ENCODE results near the gene KCTD15. TPM values are rescaled to one million over a fixed set of nuclear protein-coding genes. Genes with fewer than 3 reads are reported as not detected.
A peak's percentile ranks its signal among the peaks of the same experiment; 100 is the strongest.

Gene KCTD15
- total and polyA plus RNA-seq, 8 donors = 21.8 to 78.1 (median 57.2) TPM

- Histone ChIP-seq H3K9me3 (no peaks in the 10 kb centered on the region), H3K4me1 (peaks cover 0 to 6% of the 10 kb centered on the region in 2 donors), H3K27me3 (peaks cover 0 to 20% of the 10 kb centered on the region in 2 donors), H3K36me3 (peaks cover 0 to 40% of the 10 kb centered on the region in 2 donors), H3K27ac (no peak overlapping the region), H3K4me3 (no peak overlapping the region)
- intact Hi-C loops (cut with DNase I) = no loop called here
- no peak for TF ChIP-seq CTCF (IDR thresholded peaks at IDR 0.05)
- ATAC-seq (no peak), DNase-seq (no peak)
These were observed 6.1 kb downstream of the KCTD15 start for GRCh38 chr19:33802801-33803200.

DNA sequence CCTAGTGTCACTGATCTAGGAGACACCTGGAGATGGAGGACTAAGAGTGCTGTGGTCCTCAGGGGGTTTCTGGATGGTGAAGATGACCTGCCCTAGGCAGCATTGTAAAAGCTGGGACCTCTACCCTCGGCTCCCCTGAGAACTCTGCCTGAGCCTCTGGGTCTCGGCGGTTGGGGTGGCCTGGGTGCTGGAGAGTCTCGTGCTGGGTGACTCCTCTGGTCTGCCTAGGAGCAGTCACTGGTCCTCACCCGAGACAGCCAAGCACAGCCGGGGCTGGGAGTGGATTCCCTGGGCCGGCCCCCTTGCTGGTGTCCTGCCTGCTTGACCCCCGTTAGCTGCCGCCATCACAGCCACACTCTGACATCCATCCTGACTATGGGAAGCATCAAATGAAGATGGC is 6.7 kb downstream of the KCTD15 start:
- H3K4me3 ChIP-seq = no peak overlapping the region
- peaks cover 0 to under 1% of the 10 kb centered on the region in 2 donors for H3K4me1 ChIP-seq
- peaks cover 0 to 46% of the 10 kb centered on the region in 2 donors for H3K36me3 ChIP-seq
- no peak for DNase-seq
- no peak for TF ChIP-seq CTCF (IDR thresholded peaks at IDR 0.05)
- no peak for ATAC-seq
- no peaks in the 10 kb centered on the region for H3K9me3 ChIP-seq
- H3K27me3 ChIP-seq = peaks cover 0 to 14% of the 10 kb centered on the region in 2 donors
- no peak overlapping the region for H3K27ac ChIP-seq
- intact Hi-C loops (cut with DNase I) = no loop called here

GRCh38 chr19:33804021-33804799 is 7.5 kb downstream of the KCTD15 start:
- no peak overlapping the region for H3K27ac ChIP-seq
- H3K4me3 ChIP-seq = no peak overlapping the region
- peak in 2 of 4 donors; percentile 17 to 54 for DNase-seq
- intact Hi-C loops (cut with DNase I) = no loop called here
- TF ChIP-seq CTCF (IDR thresholded peaks at IDR 0.05) = no peak
- H3K9me3 ChIP-seq = no peaks in the 10 kb centered on the region
- peak; percentile 33 for ATAC-seq
- peaks cover 0 to 5% of the 10 kb centered on the region in 2 donors for H3K27me3 ChIP-seq
- no peaks in the 10 kb centered on the region for H3K4me1 ChIP-seq
- H3K36me3 ChIP-seq = peaks cover 0 to 46% of the 10 kb centered on the region in 2 donors

GRCh38 chr19:33805313-33805712 is 8.6 kb downstream of the KCTD15 start:
- Histone ChIP-seq H3K27me3 (no peaks in the 10 kb centered on the region), H3K9me3 (no peaks in the 10 kb centered on the region), H3K36me3 (peaks cover 0 to 57% of the 10 kb centered on the region in 2 donors), H3K27ac (no peak overlapping the region), H3K4me1 (no peaks in the 10 kb centered on the region), H3K4me3 (no peak overlapping the region)
- ATAC-seq (no peak), DNase-seq (no peak)
- TF ChIP-seq CTCF (IDR thresholded peaks at IDR 0.05) = no peak
- intact Hi-C loops (cut with DNase I) = no loop called here

GRCh38 chr19:33805840-33806433 is 9.3 kb downstream of the KCTD15 start:
- intact Hi-C loops (cut with DNase I) = no loop called here
- H3K27ac ChIP-seq = no peak overlapping the region
- ATAC-seq = no peak
- H3K4me1 ChIP-seq = no peaks in the 10 kb centered on the region
- no peak overlapping the region for H3K4me3 ChIP-seq
- no peaks in the 10 kb centered on the region for H3K27me3 ChIP-seq
- no peaks in the 10 kb centered on the region for H3K9me3 ChIP-seq
- DNase-seq = no peak
- H3K36me3 ChIP-seq = peaks cover 0 to 59% of the 10 kb centered on the region in 2 donors
- TF ChIP-seq CTCF (IDR thresholded peaks at IDR 0.05) = no peak

Data from left lung (tissue), 10 donors.